Measurements from ENCODE around the gene FADS6.
A peak's percentile ranks its signal among the peaks of the same experiment; 100 is the strongest.
"Not testable (repeated sequence)": the region's sequence is repeated elsewhere in the genome, so short reads cannot be mapped to it uniquely, and the experiment has no call there.

FADS6 gene

GRCh38 chr17:74923538-74924249 is 30.3 kb upstream of the FADS6 start:
- H3K27ac Mint-ChIP-seq, result no peak overlapping the region
- peaks cover 11% of the 10 kb centered on the region for H3K4me1 Mint-ChIP-seq
- ATAC-seq (ENCODE audit: low read depth) (peak; percentile 74), DNase-seq (ENCODE audit: low spot score in 2 of 2) (peak; percentile 67 to 78)
- H3K27me3 Mint-ChIP-seq, result peaks cover 28% of the 10 kb centered on the region
- H3K4me3 Mint-ChIP-seq, result no peak overlapping the region
- no peaks in the 10 kb centered on the region for H3K9me3 Mint-ChIP-seq
- H3K36me3 Mint-ChIP-seq, result no peaks in the 10 kb centered on the region

GRCh38 chr17:74922694-74923537 is 29.5 kb upstream of the FADS6 start, which contains the start of gene USH1G:
Gene USH1G, minus strand, starts transcription at chr17:74923255. Its CDS starts 182 bp downstream, at chr17:74923073.
- peak within 1 kb of the TSS; percentile 69 for H3K4me3 Mint-ChIP-seq
- peaks cover 11% of the 10 kb centered on the region for H3K4me1 Mint-ChIP-seq
- no peak for DNase-seq (ENCODE audit: low spot score in 2 of 2)
- peaks cover 24% of the 10 kb centered on the region for H3K27me3 Mint-ChIP-seq
- no peaks in the 10 kb centered on the region for H3K36me3 Mint-ChIP-seq
- no peak within 1 kb of the TSS for H3K27ac Mint-ChIP-seq
- peak; percentile 31 for ATAC-seq (ENCODE audit: low read depth)
- no peaks in the 10 kb centered on the region for H3K9me3 Mint-ChIP-seq

DNA sequence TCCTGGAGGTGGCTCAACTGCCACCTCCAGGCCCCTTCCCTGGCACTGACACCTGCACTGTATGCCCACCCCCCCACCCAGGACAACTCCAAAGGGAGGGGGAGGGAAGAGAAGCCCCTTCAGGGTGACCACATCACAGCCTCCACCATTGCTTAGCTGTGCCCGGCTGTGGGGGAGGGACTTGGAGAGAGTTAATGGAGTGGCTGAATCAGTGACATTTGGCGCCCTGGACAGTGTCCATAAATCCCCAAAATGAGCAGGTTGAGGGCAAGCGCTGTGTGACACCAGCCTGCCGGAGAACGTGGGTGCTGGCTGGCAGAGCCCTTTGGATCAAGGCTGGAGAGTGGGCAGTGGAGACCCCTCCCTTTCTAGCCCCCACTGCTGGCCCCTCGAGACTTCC is 28.7 kb upstream of the FADS6 start:
- DNase-seq (ENCODE audit: low spot score in 2 of 2), result no peak
- Mint-ChIP-seq H3K27me3 (peaks cover 22% of the 10 kb centered on the region), H3K9me3 (no peaks in the 10 kb centered on the region), H3K4me1 (peaks cover 11% of the 10 kb centered on the region), H3K36me3 (no peaks in the 10 kb centered on the region), H3K27ac (no peak overlapping the region), H3K4me3 (no peak overlapping the region)
- no peak for ATAC-seq (ENCODE audit: low read depth)

GRCh38 chr17:74921769-74922168 is 28.3 kb upstream of the FADS6 start:
- H3K27ac Mint-ChIP-seq, result no peak overlapping the region
- DNase-seq (ENCODE audit: low spot score in 2 of 2) (no peak), ATAC-seq (ENCODE audit: low read depth) (no peak)
- H3K27me3 Mint-ChIP-seq, result peaks cover 26% of the 10 kb centered on the region
- no peaks in the 10 kb centered on the region for H3K9me3 Mint-ChIP-seq
- H3K4me3 Mint-ChIP-seq, result no peak overlapping the region
- H3K36me3 Mint-ChIP-seq, result no peaks in the 10 kb centered on the region
- peaks cover 12% of the 10 kb centered on the region for H3K4me1 Mint-ChIP-seq

DNA sequence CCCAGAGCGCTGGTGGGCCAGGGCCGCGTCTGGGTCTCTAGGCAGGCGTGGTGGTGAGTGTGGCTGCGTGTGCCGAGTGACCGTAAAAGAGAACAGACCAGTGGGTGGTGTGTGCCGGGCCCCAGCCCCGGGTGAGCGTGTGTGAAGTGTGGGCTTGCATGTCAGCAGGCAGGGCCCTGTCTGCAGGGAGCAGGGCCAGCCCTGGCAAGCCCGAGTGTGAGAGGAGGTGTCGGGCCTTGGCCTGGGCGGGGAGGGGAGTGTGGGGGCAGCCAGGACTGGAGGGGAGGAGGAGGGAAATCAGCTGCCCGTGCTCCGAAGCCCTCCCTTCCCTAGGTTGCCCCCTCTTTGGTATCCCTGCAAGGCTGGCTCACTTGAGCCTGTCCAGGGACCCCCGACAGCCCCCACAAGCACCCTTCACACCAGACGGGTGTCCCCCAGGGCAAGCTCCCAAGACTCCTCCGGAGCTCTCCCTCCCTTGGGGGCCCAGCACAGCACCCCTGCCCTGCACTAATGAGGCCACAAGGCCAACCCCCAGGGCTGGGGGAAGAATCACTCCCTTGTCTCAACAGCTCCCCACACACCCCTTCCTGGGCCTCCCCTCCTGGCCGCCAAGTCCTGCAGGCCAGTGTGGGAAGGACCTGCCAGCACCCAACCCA is 27.7 kb upstream of the FADS6 start:
- Mint-ChIP-seq H3K27me3 (peaks cover 29% of the 10 kb centered on the region), H3K36me3 (no peaks in the 10 kb centered on the region), H3K4me1 (peaks cover 15% of the 10 kb centered on the region), H3K4me3 (no peak overlapping the region), H3K9me3 (no peaks in the 10 kb centered on the region), H3K27ac (no peak overlapping the region)
- ATAC-seq (ENCODE audit: low read depth) (no peak), DNase-seq (ENCODE audit: low spot score in 2 of 2) (no peak)

- no peak for ATAC-seq (ENCODE audit: low read depth)
Measured at GRCh38 chr17:74920642-74921025, 27.2 kb upstream of the FADS6 start.

GRCh38 chr17:74920306-74920620 is 26.8 kb upstream of the FADS6 start:
- H3K4me3 Mint-ChIP-seq, result no peak overlapping the region
- H3K27me3 Mint-ChIP-seq, result peaks cover 26% of the 10 kb centered on the region
- peaks cover 12% of the 10 kb centered on the region for H3K4me1 Mint-ChIP-seq
- no peaks in the 10 kb centered on the region for H3K9me3 Mint-ChIP-seq
- H3K36me3 Mint-ChIP-seq, result no peaks in the 10 kb centered on the region
- DNase-seq (ENCODE audit: low spot score in 2 of 2) (no peak), ATAC-seq (ENCODE audit: low read depth) (no peak)
- no peak overlapping the region for H3K27ac Mint-ChIP-seq

More at GRCh38 chr17:74920642-74921025, 27.2 kb upstream of the FADS6 start:
- Mint-ChIP-seq H3K27me3 (peaks cover 30% of the 10 kb centered on the region), H3K4me3 (no peak overlapping the region), H3K9me3 (no peaks in the 10 kb centered on the region), H3K36me3 (no peaks in the 10 kb centered on the region), H3K4me1 (peaks cover 15% of the 10 kb centered on the region), H3K27ac (no peak overlapping the region)
- DNase-seq (ENCODE audit: low spot score in 2 of 2), result no peak

DNA sequence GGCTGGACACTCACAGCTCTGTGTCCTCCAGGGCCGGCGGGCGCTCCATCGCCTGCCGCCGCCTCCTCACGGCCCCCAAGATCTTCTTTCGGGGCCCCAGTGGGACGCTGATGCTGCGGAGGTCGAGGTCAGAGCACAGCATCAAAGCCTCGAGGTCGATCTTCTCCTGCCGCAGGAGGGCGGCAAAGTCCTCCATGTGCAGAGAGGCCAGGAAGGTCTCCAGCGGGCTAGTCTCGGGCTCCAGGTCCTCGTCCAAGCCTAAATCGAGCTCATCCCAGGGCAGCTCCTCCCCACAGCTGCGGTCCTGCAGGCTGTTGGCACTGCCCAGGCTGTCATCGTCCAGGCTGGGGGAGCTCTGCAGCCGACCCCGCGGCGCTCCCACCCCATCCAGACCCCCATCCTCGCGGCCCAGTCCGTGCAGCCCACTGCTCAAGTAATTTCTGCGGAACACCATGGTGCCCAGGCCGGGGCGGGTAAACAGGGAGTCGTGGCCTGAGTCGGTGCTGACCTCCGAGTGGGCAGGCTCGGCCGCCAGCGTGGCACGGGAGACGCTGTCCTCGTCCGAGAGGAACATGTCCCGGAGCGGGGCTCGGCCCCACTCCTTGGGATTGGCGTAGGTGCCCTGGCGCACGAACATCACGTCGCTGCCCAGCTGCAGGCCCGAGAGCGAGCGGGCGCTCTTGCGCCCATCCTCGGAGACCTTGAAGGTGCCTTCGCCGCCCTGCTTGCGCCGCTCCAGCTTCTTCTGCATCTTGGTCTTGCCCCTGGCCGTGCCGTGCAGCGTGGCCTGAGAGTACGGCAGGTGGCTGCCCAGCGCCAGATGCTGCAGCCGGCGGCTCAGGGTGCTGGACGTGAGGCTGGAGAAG is 26.2 kb upstream of the FADS6 start:
- Mint-ChIP-seq H3K4me3 (no peak overlapping the region), H3K36me3 (no peaks in the 10 kb centered on the region), H3K27ac (no peak overlapping the region), H3K27me3 (peaks cover 24% of the 10 kb centered on the region), H3K9me3 (no peaks in the 10 kb centered on the region), H3K4me1 (peaks cover 9% of the 10 kb centered on the region)
- ATAC-seq (ENCODE audit: low read depth) (no peak), DNase-seq (ENCODE audit: low spot score in 2 of 2) (no peak)

DNA sequence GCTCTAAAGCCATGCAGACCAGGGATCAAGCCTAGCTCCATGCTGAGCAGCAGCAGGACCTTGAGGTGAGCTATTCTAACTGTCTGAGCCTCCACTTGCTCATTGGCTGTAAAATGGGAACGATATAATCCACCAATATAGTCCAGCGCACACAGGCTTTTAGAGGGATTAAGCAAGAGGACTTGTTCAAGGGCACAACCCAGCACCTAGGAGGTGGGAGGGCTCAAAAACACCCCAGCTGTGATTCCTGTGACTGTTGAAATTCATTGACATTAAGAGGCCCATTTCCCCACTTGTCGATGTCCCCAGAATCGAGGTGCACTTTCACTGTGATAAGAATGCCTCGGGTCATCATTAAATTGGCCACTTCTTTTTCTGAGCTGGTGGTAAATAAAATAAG is 25.5 kb upstream of the FADS6 start:
- Mint-ChIP-seq H3K36me3 (no peaks in the 10 kb centered on the region), H3K27me3 (peaks cover 22% of the 10 kb centered on the region), H3K9me3 (no peaks in the 10 kb centered on the region), H3K4me3 (no peak overlapping the region), H3K4me1 (peaks cover 7% of the 10 kb centered on the region), H3K27ac (no peak overlapping the region)
- DNase-seq (ENCODE audit: low spot score in 2 of 2), result no peak
- no peak for ATAC-seq (ENCODE audit: low read depth)

DNA sequence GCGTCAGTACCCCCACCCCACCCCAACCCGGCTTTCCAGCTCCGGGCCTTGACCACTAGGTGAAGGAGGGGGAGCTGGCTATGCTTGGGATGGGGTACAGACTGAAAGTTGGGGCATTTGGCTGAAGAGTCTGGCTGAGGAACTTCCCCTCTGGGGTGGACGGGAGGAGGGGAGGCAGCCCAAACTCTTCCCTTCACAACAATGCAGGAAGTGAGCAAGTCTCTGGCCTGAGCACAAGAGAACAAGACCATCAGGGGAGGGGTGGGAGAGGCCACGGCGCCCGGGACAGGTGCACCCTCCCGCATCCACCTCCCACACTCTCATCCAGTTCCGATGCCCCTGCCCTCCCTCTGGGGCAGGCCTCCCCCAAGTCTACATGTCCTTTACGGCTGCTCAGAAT is 24.0 kb upstream of the FADS6 start:
- Mint-ChIP-seq H3K27me3 (peaks cover 18% of the 10 kb centered on the region), H3K9me3 (no peaks in the 10 kb centered on the region), H3K27ac (no peak overlapping the region), H3K36me3 (no peaks in the 10 kb centered on the region), H3K4me3 (no peak overlapping the region), H3K4me1 (peaks cover 4% of the 10 kb centered on the region)
- ATAC-seq (ENCODE audit: low read depth), result no peak
- no peak for DNase-seq (ENCODE audit: low spot score in 2 of 2)

DNA sequence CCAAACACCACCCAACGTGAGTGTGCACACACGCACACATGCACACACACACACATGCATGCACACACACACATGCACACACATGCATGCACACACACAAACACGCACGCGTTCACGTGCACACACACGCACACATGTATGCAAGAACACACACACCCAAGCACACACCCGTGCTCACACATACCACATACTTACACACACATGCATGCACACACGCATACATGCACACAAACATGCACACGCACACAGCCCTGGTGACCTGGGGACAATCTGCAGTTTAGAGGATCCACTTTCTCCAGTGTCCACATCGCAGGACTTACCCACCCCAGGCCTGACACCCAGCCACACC is 23.4 kb upstream of the FADS6 start:
- no peak overlapping the region for H3K4me3 Mint-ChIP-seq
- no peak overlapping the region for H3K27ac Mint-ChIP-seq

DNA sequence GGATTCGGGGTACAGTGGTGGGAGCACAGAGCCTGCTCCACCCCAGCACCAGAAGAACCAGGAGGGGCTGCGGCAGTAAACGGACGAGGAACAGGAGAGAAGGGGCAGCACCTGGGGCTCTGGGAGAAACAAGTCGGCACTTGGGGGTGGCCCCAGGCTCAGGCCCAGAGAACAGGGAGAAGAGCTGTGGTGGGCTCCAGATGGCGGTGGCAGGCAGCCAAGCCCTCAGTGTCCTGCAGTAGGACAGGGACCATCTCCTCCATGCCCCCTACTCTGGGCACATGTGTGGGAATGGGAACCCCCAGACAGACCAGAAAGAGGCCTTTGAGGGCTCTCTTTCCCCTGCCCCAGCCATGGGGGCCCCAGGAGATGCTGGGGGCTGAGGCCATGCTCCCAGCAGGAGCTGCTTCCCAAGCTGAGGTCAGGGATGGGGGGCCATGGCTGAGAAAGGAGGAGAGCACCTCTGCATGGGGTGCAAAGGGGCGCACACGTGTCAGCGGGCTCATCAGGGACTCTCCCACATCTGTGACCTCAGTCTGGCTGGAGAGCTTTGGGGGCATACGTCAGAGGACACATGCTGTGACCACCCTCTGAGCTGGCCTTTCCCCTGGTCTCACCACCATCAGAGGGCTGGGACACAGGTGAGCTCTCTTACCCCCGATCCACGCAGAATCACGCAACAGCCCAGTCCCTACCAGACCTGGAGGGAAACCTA is 22.9 kb upstream of the FADS6 start:
- DNase-seq (ENCODE audit: low spot score in 2 of 2) (no peak), ATAC-seq (ENCODE audit: low read depth) (no peak)
- H3K36me3 Mint-ChIP-seq, result no peaks in the 10 kb centered on the region
- H3K27ac Mint-ChIP-seq, result no peak overlapping the region
- peaks cover 3% of the 10 kb centered on the region for H3K4me1 Mint-ChIP-seq
- no peak overlapping the region for H3K4me3 Mint-ChIP-seq
- no peaks in the 10 kb centered on the region for H3K9me3 Mint-ChIP-seq
- H3K27me3 Mint-ChIP-seq, result peaks cover 18% of the 10 kb centered on the region

More for the DNA sequence above, 23.4 kb upstream of the FADS6 start:
- Mint-ChIP-seq H3K9me3 (no peaks in the 10 kb centered on the region), H3K4me1 (peaks cover 3% of the 10 kb centered on the region), H3K27me3 (peaks cover 18% of the 10 kb centered on the region), H3K36me3 (no peaks in the 10 kb centered on the region)
- DNase-seq (ENCODE audit: low spot score in 2 of 2) (no peak), ATAC-seq (ENCODE audit: low read depth) (no peak)

- not testable (repeated sequence) for H3K4me1 Mint-ChIP-seq; H3K36me3 Mint-ChIP-seq; H3K4me3 Mint-ChIP-seq; H3K27me3 Mint-ChIP-seq; H3K9me3 Mint-ChIP-seq; ATAC-seq (ENCODE audit: low read depth); DNase-seq (ENCODE audit: low spot score in 2 of 2); H3K27ac Mint-ChIP-seq
Measured at GRCh38 chr17:74911423-74911822, 18.0 kb upstream of the FADS6 start.

Measured in memory B cell (primary cell).